SHP77 treated with DMSO at 0.1 percent for 48 hours (cell line): ENCODE data around the gene PYGL.
"Not testable (repeated sequence)": the region's sequence is repeated elsewhere in the genome, so short reads cannot be mapped to it uniquely, and the experiment has no call there.

Experiments used
- DNase-seq: peaks from one replicate; lab custom pipeline; 2025; lab: John Stamatoyannopoulos, UW

Gene PYGL

DNA sequence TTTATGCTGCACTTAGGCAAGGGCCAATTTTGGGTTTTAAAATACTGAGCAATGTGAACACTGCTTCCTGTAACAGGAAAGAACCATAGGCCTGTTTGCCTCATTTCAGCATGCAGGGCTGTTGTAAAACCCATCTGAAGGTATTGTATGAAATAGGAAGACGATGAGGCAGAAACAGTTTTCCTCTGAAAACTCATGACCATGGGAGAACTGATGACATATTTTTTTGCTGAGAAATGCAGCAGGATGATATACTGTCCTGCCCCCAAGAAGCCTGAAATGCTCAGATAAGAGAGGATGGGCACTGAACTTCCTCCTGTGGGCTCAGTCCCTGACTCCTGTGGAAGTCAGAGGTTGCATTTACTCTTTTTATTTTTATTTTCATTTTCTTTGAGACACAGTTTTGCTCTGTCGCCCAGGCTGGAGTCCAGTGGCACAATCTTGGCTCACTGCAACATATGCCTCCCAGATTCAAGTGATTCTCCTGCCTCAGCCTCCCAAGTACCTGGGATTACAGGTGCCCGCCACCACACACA lies 17.4 kb downstream of the PYGL start:
- DNase-seq: no peak

DNA sequence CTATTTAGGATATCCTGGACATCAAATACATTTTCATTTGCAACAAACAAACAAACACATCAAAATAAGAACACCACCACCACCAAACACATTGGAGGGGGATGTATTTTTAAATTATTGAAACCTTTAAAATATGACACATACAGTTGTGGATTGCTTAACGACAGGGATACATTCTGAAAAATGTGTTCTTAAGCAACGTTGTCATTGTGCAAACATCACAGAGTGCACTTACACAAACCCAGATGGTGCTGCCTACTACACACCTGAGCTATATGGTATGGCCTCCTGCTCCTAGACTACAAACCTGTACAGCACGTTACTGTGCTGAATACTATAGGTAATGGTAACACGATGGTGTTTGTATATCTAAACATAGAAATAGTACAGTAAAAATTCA lies 19.4 kb downstream of the PYGL start:
- DNase-seq: no peak

DNA sequence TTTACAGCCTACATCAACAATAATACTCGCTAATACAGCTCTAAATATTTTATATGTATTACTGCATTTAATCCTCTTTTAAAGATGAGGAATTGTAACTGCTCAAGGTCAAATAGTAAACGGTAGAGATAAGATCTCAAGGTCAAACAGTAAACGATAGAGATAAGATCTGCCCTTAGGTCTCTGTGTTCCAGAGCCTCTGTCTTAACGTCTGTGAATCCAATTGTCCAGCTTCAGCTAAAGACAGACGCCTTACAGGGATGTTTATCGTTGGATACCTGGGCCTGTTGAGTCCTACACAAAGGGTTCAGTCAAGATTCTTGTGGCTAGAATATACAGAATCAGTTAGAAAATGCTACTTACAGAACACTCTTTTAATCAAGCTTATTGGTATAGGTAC lies 20.0 kb downstream of the PYGL start:
- DNase-seq: no peak

DNA sequence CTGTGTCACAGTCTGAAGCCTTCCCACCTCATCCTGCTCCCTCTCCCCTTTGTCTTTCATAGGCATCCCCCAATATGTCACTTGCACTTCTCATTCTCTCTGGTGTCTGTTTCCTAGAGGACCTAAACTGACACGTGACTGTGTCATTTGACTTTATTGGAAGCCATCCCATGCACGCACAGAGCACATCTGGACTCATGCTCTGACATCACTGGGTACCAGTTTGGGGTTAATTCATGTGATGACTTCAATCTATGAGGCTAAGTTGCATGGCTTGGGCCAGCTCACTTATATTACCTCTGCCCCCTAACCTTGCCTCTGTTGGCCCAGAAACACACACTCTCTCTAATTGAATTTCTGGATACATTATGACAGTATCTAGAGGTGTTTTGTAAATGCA lies 21.5 kb downstream of the PYGL start:
- no peak for DNase-seq

DNA sequence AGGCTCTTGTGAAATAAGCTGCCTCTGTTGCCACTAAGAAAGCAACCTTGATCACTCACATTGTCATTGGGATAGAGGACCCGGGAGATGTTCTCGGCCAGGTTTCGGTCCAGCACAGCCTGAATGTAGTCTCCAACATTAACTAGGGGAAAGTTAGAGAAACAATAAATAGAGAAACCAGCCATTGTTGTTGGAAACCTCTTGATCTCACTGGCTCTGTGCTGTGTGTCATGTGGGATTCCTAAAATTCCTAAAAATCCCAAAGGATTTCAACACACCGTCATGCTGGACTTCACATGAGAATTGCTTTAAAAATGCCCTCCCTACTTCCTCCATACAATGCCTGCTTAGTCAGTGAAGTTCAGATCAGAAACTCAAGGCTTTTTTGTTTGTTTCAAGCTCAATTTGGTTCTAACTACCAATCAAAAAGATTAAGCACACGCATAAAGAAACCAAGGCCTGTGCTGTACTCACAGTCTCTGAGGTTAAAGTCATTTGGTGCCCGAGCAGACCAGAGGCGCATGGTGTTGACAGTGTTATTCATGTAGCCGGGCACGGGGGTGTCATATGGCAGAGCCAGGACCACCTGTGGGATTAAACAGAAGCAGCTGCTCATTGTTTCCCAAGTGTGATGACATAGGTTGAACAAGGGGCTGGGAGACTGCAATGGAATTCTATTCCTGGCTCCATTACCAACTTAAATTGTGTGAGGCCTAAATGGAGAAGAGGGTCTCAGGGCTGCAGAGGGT lies 23.6 kb downstream of the PYGL start:
- DNase-seq: peak; percentile 21

DNA sequence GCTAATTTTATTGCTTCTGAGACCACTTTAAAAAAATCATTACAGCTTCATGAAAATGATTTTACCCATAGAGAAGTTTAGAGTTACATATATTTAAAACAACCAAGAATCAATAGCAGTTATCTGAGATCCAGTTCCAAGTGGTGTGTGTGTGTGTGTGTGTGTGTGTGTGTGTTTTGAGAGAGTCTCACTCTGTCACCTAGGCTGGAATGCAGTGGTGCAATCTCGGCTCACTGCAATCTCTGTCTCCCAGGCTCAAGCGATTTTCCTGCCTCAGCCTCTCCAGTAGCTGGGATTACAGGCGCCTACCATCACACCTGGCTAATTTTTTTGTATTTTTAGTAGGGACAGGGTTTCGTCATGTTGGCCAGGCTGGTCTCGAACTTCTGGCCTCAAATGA lies 24.8 kb downstream of the PYGL start:
- not testable (repeated sequence) for DNase-seq

DNA sequence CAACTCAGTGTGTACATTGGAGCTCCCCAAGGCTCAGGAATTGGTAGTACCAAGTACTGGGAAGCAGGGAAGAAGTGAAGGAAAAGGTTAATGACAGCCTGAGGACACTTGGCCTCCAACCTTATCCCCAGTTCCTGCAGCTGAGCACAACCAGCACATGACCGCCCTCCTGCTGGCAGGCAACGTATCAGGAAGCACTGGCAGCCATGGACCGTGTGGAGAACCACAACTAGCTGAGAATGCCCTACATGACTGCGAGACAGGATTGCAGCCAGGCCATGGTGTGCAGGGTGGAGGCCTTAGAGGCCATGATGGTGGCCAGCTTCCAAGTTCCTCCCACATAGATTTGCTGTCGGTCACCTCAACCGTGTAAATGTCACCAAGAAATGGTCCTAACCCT lies 26.8 kb downstream of the PYGL start:
- DNase-seq: no peak

DNA sequence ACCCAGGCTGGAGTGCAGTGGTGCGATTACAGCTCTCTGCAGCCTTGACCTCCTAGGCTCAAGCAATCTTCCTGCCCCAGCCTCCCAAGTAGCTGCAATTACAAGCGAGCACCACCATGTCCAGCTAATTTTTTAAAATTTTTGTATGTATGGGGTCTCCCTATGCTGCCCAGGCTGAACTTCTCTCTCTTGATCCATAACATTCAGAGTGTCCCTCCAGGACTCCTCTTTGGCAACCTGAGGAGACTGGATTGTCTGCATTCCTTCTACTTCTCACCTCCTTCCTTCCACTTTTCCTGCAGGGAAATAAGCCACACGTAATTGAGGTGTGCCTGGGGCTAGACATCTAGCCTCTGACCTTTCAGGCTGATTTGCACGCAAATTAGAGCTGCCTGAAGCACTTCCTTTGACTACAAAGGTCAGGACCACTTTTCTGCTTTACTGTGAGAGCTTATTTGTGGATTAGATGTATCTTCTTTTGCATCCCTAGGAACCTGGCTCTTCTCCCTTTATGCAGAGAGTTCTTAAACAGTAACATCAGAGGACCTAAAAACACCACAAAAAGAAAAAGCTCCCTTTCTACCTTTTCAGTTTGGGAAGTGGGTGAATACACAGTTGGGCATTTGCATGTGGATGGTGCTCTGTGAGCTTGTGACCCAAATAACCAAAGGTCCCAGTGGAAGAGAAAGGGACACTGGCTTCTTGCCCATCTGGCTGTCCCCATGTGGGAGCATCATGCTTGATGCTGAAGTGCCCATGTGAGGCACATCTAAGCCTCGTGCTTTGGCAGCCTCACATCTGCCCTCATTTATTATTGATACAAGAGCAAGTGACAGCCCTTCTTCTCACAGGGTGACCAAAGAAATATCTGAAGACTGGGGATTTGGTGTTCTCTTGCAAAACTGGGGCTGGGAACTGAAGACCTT lies 33.5 kb downstream of the PYGL start:
- no peak for DNase-seq

DNA sequence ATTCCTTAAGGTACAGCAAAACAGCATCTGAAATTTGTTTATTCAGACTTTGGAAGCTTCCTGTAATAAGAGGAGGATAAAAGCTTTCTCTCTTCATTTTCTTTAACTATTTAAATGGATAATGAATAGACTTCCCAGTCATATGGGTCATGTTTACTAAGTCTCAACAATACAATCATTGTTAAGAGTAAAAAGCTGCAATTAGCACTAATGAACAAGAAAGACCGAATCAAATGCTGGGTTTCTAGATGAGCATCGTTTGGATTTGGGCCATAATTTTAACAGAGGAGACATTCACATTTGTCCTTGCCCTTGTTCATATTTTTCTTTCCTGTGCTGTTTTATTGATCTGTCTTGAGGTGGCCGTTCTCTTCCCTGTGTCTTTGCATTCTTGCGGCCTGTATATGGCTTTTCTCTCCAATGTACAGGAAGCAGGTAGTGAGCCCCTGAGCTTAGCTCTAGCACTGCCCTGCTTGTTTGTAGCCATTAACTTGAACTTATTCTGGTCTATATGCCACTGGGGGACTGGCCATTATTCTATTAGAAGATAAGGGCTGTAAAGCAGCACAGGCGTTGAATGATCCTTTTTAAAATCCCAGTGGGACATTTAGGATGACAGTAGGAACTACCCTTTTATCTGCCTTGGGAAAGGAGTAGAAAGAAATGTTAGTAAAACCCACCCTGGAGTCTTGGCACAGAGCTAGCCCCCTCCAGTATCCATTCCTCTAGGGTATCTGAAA lies 37.8 kb downstream of the PYGL start:
- DNase-seq: no peak

DNA sequence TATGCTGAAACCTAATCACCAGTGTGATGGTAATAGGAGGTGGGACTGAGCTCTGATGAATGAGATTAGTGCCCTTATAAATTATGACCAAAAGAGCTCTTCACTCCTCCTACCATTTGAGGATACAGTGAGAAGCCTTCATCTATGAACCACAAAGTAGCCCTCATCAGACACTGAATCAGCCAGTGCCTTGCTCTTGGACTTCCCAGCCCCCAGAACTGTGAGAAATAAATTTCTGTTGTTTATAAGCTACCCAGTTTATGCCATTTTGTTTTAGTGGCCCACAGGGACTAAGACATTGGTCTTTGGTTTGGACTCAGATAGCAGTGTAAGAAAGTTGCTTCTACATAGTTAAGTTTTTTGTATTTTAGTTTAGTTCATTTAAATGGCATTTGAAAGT lies 39.6 kb downstream of the PYGL start:
- no peak for DNase-seq

DNA sequence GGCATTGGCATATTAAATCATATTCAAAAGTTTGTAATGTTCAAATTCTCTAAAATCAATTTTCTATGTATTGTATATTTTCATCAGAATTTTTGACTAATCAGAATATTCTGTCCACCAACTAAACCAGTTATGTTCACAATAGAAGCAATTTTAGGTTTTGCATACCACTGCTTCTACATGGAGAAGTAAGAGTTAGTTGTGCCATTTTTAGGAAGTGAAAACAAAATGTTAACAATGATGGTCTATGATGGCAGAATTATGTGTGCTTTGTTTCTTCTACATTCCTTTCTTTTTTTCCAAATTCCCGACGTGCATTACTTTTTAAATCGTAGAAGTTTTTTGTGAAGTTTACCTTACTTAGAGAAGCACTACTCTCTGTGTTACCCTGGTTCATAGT lies 42.9 kb downstream of the PYGL start:
- DNase-seq: no peak

DNA sequence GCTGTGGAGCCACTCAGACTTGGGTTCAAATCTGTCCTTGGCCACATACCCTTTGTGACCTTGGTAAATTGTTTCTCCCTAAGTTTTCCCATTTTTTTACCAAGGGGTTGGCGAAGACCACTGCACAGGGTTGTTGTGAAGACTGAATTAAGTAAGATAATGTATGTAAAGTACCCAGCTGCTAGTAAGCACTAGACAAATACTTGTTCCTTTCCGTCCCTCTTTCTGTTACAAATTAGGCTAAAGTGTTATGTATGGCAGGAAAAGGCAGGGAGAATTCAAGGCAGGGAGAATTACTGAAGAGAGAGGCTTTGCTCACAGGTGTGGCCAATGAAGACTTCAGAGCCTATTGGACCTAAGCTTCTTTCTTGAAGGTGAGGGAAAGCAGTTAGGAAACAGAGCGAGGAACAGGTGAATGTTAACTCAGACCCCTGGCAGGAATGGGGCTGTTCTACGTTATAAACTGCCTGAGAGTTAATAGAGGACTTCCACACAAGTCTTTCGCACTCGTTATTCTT lies 46.6 kb downstream of the PYGL start:
- no peak for DNase-seq

DNA sequence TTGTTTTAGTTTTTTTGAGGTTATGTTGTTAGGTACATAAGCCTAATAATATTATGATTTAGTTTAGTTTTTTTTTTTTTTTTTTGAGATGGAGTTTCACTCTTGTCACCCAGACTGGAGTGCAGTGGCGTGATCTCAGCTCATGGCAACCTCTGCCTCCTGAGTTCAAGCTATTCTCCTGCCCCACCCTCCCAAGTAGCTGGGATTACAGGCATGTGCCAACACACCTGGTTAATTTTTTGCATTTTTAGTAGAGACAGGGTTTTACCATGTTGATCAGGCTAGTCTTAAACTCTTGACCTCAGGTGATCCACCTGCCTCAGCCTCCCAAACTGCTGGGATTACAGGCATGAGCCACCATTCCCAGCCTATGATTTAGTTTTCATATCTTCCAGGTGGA lies 47.3 kb downstream of the PYGL start:
- not testable (repeated sequence) for DNase-seq

DNA sequence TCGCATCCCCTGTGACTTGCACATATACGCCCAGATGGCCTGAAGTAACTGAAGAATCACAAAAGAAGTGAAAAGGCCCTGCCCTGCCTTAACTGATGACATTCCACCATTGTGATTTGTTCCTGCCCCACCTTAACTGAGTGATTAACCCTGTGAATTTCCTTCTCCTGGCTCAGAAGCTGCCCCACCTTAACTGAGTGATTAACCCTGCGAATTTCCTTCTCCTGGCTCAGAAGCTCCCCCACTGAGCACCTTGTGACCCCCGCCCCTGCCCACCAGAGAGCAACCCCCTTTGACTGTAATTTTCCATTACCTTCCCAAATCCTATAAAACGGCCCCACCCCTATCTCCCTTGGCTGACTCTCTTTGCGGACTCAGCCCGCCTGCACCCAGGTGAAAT lies 47.9 kb downstream of the PYGL start:
- DNase-seq: not testable (repeated sequence)

DNA sequence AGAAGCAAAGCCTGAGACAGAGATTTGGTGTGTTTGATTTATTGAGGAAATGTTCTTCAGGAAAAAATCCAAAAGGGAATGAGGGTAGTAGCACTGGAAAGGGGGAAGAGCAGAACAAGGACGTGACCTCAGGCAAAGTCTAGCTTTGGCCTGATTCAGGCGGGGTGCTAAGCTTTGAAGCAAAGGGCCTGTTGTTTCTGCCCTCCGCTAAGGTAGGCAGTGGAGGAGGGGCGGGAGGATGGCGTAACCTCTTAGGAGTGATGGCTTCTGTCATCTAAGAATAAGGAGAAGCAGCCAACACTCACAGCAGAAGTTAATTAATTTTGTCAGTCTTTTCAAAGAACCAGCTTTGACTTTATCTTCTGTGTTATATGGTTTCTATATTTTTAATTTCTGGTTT lies 52.0 kb downstream of the PYGL start:
- no peak for DNase-seq

DNA sequence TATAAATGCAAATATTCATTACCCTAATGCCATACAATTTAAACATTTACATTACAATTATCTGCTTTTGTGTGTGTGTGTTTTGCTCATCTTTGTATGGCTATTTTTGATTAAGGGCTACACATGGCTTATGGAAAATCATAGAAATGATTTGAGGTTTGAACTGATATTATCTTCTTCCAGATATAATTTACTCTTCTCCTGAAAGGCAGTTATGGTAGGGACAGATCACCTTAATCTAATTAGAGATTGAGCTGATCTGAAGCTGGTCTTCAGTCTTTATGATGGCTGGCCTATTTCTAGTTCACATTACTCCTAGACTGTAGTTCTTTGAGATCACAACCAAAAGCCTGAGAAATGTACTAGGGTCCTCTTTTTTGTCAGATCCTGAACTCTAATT lies 56.8 kb downstream of the PYGL start:
- DNase-seq: no peak

DNA sequence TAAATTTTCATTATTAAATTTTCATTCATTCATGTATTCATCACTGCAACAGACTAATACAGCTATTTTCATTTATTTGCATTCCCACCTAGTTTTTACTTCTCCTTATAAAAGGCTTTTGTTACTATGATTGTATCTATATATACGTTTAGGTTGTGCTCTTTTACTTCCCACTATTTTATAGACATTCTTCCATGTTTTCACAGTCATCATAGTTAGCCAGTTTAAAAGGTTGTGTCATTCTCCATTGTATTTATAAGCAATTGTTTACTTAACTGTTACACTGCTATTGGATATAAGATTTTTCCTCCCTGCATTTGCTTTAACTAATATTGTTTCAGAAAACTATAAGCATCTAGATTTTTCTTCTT lies 60.5 kb downstream of the PYGL start:
- no peak for DNase-seq

DNA sequence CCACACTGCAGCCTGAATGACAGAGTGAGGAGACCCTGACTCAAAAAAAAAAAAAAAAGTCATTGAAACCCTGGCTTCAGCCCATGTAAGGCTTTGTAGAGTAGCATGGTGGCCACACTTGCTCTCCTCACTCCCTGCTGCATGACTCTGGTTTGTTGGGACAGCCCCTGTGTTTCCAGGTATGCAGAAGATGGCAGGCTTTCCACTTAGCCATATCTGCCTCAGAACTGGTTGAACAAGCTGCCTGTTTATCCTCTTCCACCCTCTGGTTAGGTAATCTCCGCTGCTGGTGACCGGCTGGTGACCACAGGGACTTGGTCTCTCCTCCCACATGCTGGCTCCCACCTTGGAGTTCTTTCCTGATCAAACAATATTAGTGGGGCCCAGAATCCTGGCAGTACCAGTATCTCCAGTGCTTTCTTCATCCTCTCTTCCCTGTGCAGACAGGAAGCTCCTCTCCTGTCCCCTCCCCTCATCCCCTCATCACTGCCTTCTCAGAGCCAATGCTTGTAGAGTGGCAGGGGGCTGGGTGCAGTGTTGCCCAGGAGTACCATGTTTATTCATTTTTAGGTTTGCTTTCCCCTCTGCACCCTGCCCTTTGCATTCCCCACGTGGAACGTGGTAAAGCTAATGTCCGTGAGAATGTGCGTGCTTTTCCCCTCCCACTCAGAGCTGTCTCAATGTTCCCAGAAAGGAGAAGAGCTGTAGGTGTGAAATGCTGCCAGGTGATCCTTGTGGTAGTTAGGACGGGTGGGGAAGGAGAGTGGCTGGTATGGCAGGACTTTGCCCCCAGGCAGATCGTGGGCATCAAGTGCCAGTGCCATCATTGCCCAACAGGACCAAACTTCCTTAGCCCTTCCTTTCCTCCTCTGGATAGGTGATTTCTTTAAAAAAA lies 61.1 kb downstream of the PYGL start:
- DNase-seq: no peak

DNA sequence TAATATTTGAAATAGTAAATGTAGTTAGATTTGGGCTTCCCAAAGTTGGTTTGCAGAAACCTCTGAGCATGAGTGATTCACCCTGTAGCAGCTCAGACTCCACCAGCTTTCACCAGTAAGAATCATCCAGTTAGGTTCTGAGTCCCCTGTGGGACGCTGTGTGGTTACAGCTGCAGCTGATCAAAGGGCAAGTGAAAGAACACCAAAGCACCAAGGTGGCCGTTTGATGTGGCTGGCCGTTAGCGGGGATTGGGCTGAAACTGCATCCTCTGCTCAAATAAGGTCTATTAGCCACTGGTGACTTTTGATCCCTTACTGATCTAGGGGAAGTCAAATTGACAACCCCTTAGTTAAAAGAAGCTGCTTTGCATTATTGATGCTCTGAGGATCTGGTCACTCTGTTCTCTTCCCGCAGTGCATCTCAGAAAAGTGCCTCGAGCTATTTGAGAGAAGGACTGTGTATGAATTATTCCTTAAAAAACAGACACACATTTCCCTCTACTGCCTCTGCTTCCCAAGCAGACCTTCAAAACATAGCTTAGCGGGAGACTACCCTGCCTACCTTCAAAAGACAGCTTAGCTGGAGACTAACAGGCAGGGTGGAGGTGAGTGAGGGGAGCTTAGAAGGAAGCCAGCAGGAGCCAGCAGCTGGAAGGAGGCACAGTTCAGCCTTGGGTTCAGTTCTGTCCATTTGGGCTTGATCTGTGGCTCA lies 68.8 kb downstream of the PYGL start:
- no peak for DNase-seq

DNA sequence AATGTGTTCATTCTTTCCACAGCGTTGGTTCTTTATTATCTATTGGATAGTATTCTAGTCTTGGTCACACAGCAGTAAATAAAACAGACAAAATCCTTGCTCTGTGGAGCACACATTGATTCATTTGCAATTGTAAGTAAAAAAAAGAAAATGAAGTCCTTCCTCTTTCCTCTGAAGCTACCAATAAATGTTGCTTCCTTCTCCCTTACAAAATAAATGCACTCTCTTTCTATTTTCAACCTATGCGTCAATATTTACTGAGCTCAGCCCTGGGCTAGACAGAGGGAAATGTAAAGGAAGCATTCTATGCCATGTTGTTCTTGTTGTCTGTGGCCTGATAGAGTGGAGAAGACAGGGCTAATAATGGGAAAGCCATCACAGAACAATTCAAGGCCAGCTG lies 69.5 kb downstream of the PYGL start:
- DNase-seq: no peak
